HepG2 (cell line): ENCODE data around the gene THY1. TPM values are rescaled to one million over a fixed set of nuclear protein-coding genes. Genes with fewer than 3 reads are reported as not detected.
A peak's percentile ranks its signal among the peaks of the same experiment; 100 is the strongest.

Source experiments
- ATAC-seq: fragments of 200-7000 bp; cut with Tn5 transposase; 3 replicates; pipeline ENCODE4 v1.9.1; 2020; ENCODE audit warnings: mild to moderate bottlenecking, moderate library complexity
- BruUV-seq: library from RNA; stranded (reverse); fragments of 400-500 nt; replicated peaks from 2 replicates; lab custom pipeline; 2021; lab: Mats Ljungman, UMichigan
- CTCF ChIA-PET: fragments of 300-600 bp; formaldehyde crosslinking; extraction: SDS; loops from one replicate; lab custom pipeline; 2021; ENCODE audit warnings: low total read pairs, inconsistent platforms, low intra/inter-chr PET ratio; lab: Yijun Ruan, JAX
- POLR2A ChIA-PET: fragments of 350-600 bp; sonication (Branson Sonifier 250); formaldehyde crosslinking; loops from one replicate; lab custom pipeline; 2020; ENCODE audit warnings: antibody characterized with exemption, inconsistent platforms; lab: Yijun Ruan, JAX
- DNase-seq: peaks from one replicate; pipeline ENCODE4 v3.0.0-alpha.2; 2015; ENCODE audit warnings: low spot score
- FAIRE-seq: peaks from 3 replicates; lab custom pipeline; 2011; peaks lifted over from hg19 to GRCh38; lab: Jason Lieb, UNC
- H2AFZ ChIP-seq: one replicate; pipeline ENCODE4 v1.6.1; 2011; ENCODE audit warnings: low read length, inconsistent platforms
- H3K27ac ChIP-seq: fragments of 300-600 bp; 3 replicates; pipeline ENCODE4 v1.8.0; 2011; ENCODE audit warnings: mixed run types, mild to moderate bottlenecking, mixed read lengths, low read length, inconsistent platforms; ENCODE audit not compliant: insufficient read depth; ENCODE audit errors: extremely low read length
- H3K27me3 ChIP-seq, 2 experiments: fragments of 200-600 bp in 1 of 2; 2 replicates in 1 of 2; 3 replicates in 1 of 2; pipeline versions ENCODE4 v1.6.0 to v1.8.0; 2011; ENCODE audit warnings: low read length in 2 of 2, mild to moderate bottlenecking in 2 of 2, moderate library complexity in 2 of 2, inconsistent platforms in 1 of 2; ENCODE audit not compliant: insufficient read depth in 2 of 2, control insufficient read depth in 1 of 2
- H3K36me3 ChIP-seq, 2 experiments: fragments of 200-600 bp in 1 of 2; replicated peaks in 1 of 2; 2 replicates in 1 of 2; 3 replicates in 1 of 2; pipeline versions ENCODE4 v1.5.1 to v1.8.0; 2011; ENCODE audit warnings: low read length in 2 of 2, inconsistent platforms in 1 of 2; ENCODE audit not compliant: insufficient read depth in 2 of 2, control insufficient read depth in 1 of 2
- H3K4me1 ChIP-seq: 2 replicates; pipeline ENCODE4 v1.5.1; 2012; ENCODE audit warnings: low read length, inconsistent platforms; ENCODE audit not compliant: insufficient read depth
- H3K4me2 ChIP-seq: 2 replicates; pipeline ENCODE4 v1.6.0; 2011; ENCODE audit warnings: low read depth, low read length, inconsistent platforms
- H3K4me3 ChIP-seq, 3 experiments: fragments of 200-600 bp in 1 of 3; sonication (generic), shearing (Covaris generic) in 1 of 3; replicated peaks in 1 of 3; 2 replicates each; pipeline ENCODE4 v1.5.1; 2011 to 2016; ENCODE audit warnings: low read length in 3 of 3, inconsistent platforms in 2 of 3, low read depth in 2 of 3, mild to moderate bottlenecking in 2 of 3, control low read depth in 1 of 3, mixed read lengths in 1 of 3; ENCODE audit not compliant: insufficient read depth in 1 of 3
- H3K79me2 ChIP-seq: one replicate; pipeline ENCODE4 v1.6.1; 2011; ENCODE audit warnings: low read length, inconsistent platforms; ENCODE audit not compliant: insufficient read depth
- H3K9ac ChIP-seq: 2 replicates; pipeline ENCODE4 v1.6.0; 2011; ENCODE audit warnings: mild to moderate bottlenecking, low read depth, low read length, inconsistent platforms; ENCODE audit not compliant: insufficient read depth
- H3K9me3 ChIP-seq: 2 replicates; pipeline ENCODE4 v1.5.1; 2012; ENCODE audit warnings: mild to moderate bottlenecking, low read length
- H4K20me1 ChIP-seq: 2 replicates; pipeline ENCODE4 v1.6.0; 2011; ENCODE audit warnings: inconsistent platforms, mild to moderate bottlenecking, low read length, moderate library complexity; ENCODE audit not compliant: insufficient read depth
- CAMTA2 ChIP-seq: sonication (generic); formaldehyde crosslinking; IDR thresholded peaks from 2 replicates; pipeline ENCODE4 v1.4.0; 2020; ENCODE audit warnings: mild to moderate bottlenecking, missing genetic modification reagents, borderline replicate concordance
- ESRRA ChIP-seq: sonication (generic); formaldehyde crosslinking; IDR thresholded peaks from 2 replicates; pipeline ENCODE4 v1.5.1; 2020; ENCODE audit warnings: mild to moderate bottlenecking, low read depth, missing genetic modification reagents
- FOXM1 ChIP-seq: sonication (generic); formaldehyde crosslinking; IDR thresholded peaks from 2 replicates; pipeline ENCODE4 v1.5.0; 2020; ENCODE audit warnings: missing genetic modification reagents
- HNRNPUL1 ChIP-seq: fragments of 200-400 bp; formaldehyde crosslinking; IDR thresholded peaks from 2 replicates; pipeline ENCODE4 v1.6.1; 2017; ENCODE audit warnings: low read depth, mild to moderate bottlenecking, low read length, moderate library complexity
- KDM3A ChIP-seq: IDR thresholded peaks from 2 replicates; pipeline ENCODE4 v1.6.1; 2018; ENCODE audit warnings: low read depth, missing compliant biosample characterization
- MAF1 ChIP-seq: sonication (generic); formaldehyde crosslinking; IDR thresholded peaks from 2 replicates; pipeline ENCODE4 v1.5.0; 2020; ENCODE audit warnings: missing genetic modification reagents, borderline replicate concordance
- MIER3 ChIP-seq: IDR thresholded peaks from 2 replicates; pipeline ENCODE4 v1.6.1; 2016; ENCODE audit warnings: missing compliant biosample characterization, borderline replicate concordance
- NBN ChIP-seq: fragments of 450-650 bp; conservative IDR thresholded peaks from 2 replicates; pipeline ENCODE4 v1.6.1; 2017
- RNF2 ChIP-seq: fragments of 450-650 bp; conservative IDR thresholded peaks from 2 replicates; pipeline ENCODE4 v1.6.1; 2016; ENCODE audit warnings: low read depth
- SIN3B ChIP-seq: fragments of 150-350 bp; IDR thresholded peaks from 2 replicates; pipeline ENCODE4 v1.6.1; 2014; ENCODE audit warnings: low read length
- ZFP36 ChIP-seq: fragments of 150-350 bp; IDR thresholded peaks from 2 replicates; pipeline ENCODE4 v1.6.1; 2018; ENCODE audit warnings: borderline replicate concordance, low read length, low read depth; ENCODE audit not compliant: partially characterized antibody
- ZKSCAN8 ChIP-seq: IDR thresholded peaks from 2 replicates; pipeline ENCODE4 v1.6.1; 2016; ENCODE audit warnings: borderline replicate concordance, missing genetic modification reagents, missing compliant biosample characterization
- ZNF12 ChIP-seq: sonication (generic); formaldehyde crosslinking; IDR thresholded peaks from 2 replicates; pipeline ENCODE4 v1.5.0; 2020; ENCODE audit warnings: missing genetic modification reagents
- ZNF550 ChIP-seq: sonication (generic); formaldehyde crosslinking; IDR thresholded peaks from 2 replicates; pipeline ENCODE4 v1.4.0; 2020; ENCODE audit warnings: mild to moderate bottlenecking, missing genetic modification reagents, borderline replicate concordance
- ZNF777 ChIP-seq: sonication (generic); formaldehyde crosslinking; IDR thresholded peaks from 2 replicates; pipeline ENCODE4 v1.4.0; 2020; ENCODE audit warnings: missing genetic modification reagents
- WGBS: methylation state at CpG from one replicate; pipeline ENCODE4 v1.1.6; 2017; ENCODE audit warnings: low lambda C conversion rate; 5-methylcytosine and 5-hydroxymethylcytosine counted together
- in situ Hi-C: cut with HindIII; loops from 2 replicates; pipeline ENCODE4 v1.10.0; 2017; ENCODE audit warnings: low pct_unique_long_range_greater_than_20kb; ENCODE audit not compliant: extremely low pct_ligation_motif_present
- intact Hi-C: fragments of 100-400 bp; cut with micrococcal nuclease; formaldehyde crosslinking; loops from one replicate; pipeline ENCODE4 v1.10.0; 2022; ENCODE audit not compliant: unreplicated experiment
- polyA plus RNA-seq, 8 experiments: library from polyadenylated mRNA; depleted of rRNA in 3 of 8; stranded (reverse) in 7 of 8; unstranded in 1 of 8; fragments of >200 nt; fragmentation: Illumina TruSeq in 4 of 8; extraction: Trizol in 4 of 8; gene quantifications; 2 replicates each; pipeline versions ENCODE4 v1.2.1 to v1.2.3, GENCODE V29; 2011 to 2016; ENCODE audit warnings: low read depth in 4 of 8, missing spikeins in 1 of 8, mixed read lengths in 1 of 8; ENCODE audit not compliant: insufficient read depth in 1 of 8
- total RNA-seq, 5 experiments: library from RNA; depleted of rRNA; stranded (reverse); fragments of >200 nt; fragmentation: Illumina TruSeq; extraction: Trizol; gene quantifications; 2 replicates each; pipeline ENCODE4 v1.2.3, GENCODE V29; 2016; ENCODE audit warnings: low read depth in 1 of 5
- TF ChIP-seq, protein P1 (sequence below): sonication (generic); formaldehyde crosslinking; IDR thresholded peaks from 2 replicates; pipeline ENCODE4 v1.8.1; 2023; ENCODE audit warnings: missing genetic modification reagents, inconsistent platforms, borderline replicate concordance
- TF ChIP-seq, protein P2 (sequence below): sonication (generic); formaldehyde crosslinking; IDR thresholded peaks from 2 replicates; pipeline ENCODE4; 2020; ENCODE audit warnings: missing genetic modification reagents, mild to moderate bottlenecking, borderline replicate concordance
- TF ChIP-seq, protein P3 (sequence below): fragments of 450-650 bp; IDR thresholded peaks from 2 replicates; pipeline ENCODE4 v1.6.1; 2017; ENCODE audit warnings: mild to moderate bottlenecking

THY1 gene
- total and polyA plus RNA-seq, 2 of the 13 experiments (the other 11 are each of a cell fraction or from before 2014, with no cell fraction given) = not detected

DNA sequence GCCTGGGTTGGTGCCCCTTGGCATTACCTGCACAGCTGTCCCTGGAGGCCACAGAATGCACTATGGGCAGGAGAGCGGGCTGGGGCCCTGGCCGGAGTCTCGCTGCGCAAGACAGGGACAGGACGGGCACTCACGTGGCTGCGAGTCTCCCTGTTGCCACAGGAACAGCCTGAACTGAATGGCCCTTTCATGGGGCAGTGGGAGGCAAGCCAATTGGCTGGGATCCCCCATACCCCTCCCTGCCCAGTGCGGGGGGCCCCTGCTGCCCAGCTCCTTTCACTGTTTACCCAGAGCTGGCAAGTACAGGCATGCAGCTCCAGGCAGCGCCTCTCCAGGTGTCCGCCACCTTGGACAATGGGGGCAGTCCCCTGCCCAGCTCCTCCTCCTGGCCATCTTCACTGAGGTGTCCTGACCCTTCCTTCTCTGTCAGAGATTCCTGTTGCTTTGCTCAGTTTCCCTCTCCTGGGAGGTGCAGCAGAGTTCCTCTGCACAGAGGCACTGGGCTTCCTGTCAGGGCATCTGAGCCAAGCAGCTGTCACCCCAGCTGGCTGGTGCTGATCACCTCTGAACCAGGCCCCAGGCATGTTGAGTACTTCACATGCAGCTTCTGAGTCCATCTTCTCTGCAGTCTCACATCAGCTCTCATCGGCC, 46.6 kb downstream of the THY1 start:
- H2AFZ ChIP-seq = no peak overlapping the region
- WGBS = 25% methylated on average over 10 of the region's 11 CpGs
- FAIRE-seq (peak; percentile 76), DNase-seq (peak; percentile 88), ATAC-seq (peak; percentile 59)
- CTCF ChIA-PET = interaction anchor here (1.3 kb wide), 1 partner anchor 36 kb away, joined by 3 read pairs; no protein-coding TSS in a partner anchor
- peak overlapping the region; percentile 30 to 65 (median 32); a peak in 4 of 6 replicates for H3K4me3 ChIP-seq
- intact Hi-C loops (no loop called here), in situ Hi-C loops (loop anchor here (5.0 kb wide), 1 partner anchor 96 kb away; no protein-coding TSS in a partner anchor)
- peak overlapping the region; percentile 83 for H3K4me2 ChIP-seq
- POLR2A ChIA-PET = interaction anchor here (0.8 to 4.4 kb wide), 17 partner anchors 8 to 804 kb away, joined by 3 to 22 read pairs (median 5); partner anchors contain the start of genes ARCN1, C1QTNF5, CBL and HMBS
- no peaks in the 10 kb centered on the region for H3K36me3 ChIP-seq
- peak overlapping the region; percentile 64 for H3K9ac ChIP-seq
- peaks cover 29% of the 10 kb centered on the region for H3K79me2 ChIP-seq
- H4K20me1 ChIP-seq = no peaks in the 10 kb centered on the region
- peak overlapping the region; percentile 68 for H3K27ac ChIP-seq
- BruUV-seq = TSS peak; percentile 68
- H3K27me3 ChIP-seq = no peaks in the 10 kb centered on the region; a peak in 1 of 5 replicates
- peaks cover 95% of the 10 kb centered on the region for H3K4me1 ChIP-seq
- H3K9me3 ChIP-seq = no peaks in the 10 kb centered on the region
- TF ChIP-seq MIER3 (CRISPR knock-in tag) (no peak), KDM3A (CRISPR knock-in tag) (peak; percentile 45; the same call in 1 of the 2 replicates), NBN (no peak), RNF2 (no peak), FOXM1 (CRISPR knock-in tag) (no peak), CAMTA2 (CRISPR knock-in tag) (no peak), ZNF12 (CRISPR knock-in tag) (no peak), SIN3B (no peak), HNRNPUL1 (no peak), ZKSCAN8 (CRISPR knock-in tag) (no peak), ZNF550 (CRISPR knock-in tag) (no peak), MAF1 (CRISPR knock-in tag) (peak; percentile 66; the same call in 1 of the 2 replicates), ZFP36 (no peak), ZNF777 (no peak), ESRRA (0 out of 2 replicates have a peak, but pooled peaks have one; percentile 27)
- TF ChIP-seq, protein P1, sequence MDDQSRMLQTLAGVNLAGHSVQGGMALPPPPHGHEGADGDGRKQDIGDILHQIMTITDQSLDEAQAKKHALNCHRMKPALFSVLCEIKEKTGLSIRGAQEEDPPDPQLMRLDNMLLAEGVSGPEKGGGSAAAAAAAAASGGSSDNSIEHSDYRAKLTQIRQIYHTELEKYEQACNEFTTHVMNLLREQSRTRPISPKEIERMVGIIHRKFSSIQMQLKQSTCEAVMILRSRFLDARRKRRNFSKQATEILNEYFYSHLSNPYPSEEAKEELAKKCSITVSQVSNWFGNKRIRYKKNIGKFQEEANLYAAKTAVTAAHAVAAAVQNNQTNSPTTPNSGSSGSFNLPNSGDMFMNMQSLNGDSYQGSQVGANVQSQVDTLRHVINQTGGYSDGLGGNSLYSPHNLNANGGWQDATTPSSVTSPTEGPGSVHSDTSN = no peak
- TF ChIP-seq, protein P2, sequence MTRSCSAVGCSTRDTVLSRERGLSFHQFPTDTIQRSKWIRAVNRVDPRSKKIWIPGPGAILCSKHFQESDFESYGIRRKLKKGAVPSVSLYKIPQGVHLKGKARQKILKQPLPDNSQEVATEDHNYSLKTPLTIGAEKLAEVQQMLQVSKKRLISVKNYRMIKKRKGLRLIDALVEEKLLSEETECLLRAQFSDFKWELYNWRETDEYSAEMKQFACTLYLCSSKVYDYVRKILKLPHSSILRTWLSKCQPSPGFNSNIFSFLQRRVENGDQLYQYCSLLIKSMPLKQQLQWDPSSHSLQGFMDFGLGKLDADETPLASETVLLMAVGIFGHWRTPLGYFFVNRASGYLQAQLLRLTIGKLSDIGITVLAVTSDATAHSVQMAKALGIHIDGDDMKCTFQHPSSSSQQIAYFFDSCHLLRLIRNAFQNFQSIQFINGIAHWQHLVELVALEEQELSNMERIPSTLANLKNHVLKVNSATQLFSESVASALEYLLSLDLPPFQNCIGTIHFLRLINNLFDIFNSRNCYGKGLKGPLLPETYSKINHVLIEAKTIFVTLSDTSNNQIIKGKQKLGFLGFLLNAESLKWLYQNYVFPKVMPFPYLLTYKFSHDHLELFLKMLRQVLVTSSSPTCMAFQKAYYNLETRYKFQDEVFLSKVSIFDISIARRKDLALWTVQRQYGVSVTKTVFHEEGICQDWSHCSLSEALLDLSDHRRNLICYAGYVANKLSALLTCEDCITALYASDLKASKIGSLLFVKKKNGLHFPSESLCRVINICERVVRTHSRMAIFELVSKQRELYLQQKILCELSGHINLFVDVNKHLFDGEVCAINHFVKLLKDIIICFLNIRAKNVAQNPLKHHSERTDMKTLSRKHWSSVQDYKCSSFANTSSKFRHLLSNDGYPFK (CRISPR knock-in tag) = no peak
- TF ChIP-seq, protein P3, sequence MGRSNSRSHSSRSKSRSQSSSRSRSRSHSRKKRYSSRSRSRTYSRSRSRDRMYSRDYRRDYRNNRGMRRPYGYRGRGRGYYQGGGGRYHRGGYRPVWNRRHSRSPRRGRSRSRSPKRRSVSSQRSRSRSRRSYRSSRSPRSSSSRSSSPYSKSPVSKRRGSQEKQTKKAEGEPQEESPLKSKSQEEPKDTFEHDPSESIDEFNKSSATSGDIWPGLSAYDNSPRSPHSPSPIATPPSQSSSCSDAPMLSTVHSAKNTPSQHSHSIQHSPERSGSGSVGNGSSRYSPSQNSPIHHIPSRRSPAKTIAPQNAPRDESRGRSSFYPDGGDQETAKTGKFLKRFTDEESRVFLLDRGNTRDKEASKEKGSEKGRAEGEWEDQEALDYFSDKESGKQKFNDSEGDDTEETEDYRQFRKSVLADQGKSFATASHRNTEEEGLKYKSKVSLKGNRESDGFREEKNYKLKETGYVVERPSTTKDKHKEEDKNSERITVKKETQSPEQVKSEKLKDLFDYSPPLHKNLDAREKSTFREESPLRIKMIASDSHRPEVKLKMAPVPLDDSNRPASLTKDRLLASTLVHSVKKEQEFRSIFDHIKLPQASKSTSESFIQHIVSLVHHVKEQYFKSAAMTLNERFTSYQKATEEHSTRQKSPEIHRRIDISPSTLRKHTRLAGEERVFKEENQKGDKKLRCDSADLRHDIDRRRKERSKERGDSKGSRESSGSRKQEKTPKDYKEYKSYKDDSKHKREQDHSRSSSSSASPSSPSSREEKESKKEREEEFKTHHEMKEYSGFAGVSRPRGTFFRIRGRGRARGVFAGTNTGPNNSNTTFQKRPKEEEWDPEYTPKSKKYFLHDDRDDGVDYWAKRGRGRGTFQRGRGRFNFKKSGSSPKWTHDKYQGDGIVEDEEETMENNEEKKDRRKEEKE = no peak
